ENCODE measurements around the gene ABCC4.

ABCC4 gene

GRCh38 chr13:95237310-95237870 lies 63.9 kb downstream of the ABCC4 start:
- no peak overlapping the region for H3K4me3 ChIP-seq (ENCODE audit: low read depth, low read length)
- TF ChIP-seq, protein P1, sequence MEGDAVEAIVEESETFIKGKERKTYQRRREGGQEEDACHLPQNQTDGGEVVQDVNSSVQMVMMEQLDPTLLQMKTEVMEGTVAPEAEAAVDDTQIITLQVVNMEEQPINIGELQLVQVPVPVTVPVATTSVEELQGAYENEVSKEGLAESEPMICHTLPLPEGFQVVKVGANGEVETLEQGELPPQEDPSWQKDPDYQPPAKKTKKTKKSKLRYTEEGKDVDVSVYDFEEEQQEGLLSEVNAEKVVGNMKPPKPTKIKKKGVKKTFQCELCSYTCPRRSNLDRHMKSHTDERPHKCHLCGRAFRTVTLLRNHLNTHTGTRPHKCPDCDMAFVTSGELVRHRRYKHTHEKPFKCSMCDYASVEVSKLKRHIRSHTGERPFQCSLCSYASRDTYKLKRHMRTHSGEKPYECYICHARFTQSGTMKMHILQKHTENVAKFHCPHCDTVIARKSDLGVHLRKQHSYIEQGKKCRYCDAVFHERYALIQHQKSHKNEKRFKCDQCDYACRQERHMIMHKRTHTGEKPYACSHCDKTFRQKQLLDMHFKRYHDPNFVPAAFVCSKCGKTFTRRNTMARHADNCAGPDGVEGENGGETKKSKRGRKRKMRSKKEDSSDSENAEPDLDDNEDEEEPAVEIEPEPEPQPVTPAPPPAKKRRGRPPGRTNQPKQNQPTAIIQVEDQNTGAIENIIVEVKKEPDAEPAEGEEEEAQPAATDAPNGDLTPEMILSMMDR (IDR thresholded peaks at IDR 0.05; ENCODE audit: borderline replicate concordance, insufficient read depth, low read depth, low read length) = no peak

DNA sequence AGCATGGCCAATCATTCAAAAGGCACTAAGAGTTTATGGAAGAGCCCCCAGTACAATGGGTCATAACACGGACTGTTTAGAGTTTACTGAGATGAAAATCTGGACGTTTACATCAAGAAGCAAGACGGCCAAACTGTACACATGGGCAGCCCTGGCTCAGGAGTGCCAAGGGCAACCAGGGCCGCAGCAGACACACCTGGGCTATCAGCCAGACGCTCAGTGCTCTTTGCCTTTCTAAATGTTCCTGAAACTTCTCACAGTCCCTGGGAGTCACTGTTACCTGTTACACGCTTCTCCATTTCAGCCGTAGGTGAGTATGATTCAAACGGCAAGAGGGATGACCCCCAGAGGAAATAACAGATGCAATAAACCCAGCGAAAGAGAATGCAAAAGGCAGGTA lies 64.5 kb downstream of the ABCC4 start:
- H3K4me3 ChIP-seq (ENCODE audit: low read depth, low read length) = no peak overlapping the region
- TF ChIP-seq, protein P1 (IDR thresholded peaks at IDR 0.05; ENCODE audit: borderline replicate concordance, insufficient read depth, low read depth, low read length) = no peak

DNA sequence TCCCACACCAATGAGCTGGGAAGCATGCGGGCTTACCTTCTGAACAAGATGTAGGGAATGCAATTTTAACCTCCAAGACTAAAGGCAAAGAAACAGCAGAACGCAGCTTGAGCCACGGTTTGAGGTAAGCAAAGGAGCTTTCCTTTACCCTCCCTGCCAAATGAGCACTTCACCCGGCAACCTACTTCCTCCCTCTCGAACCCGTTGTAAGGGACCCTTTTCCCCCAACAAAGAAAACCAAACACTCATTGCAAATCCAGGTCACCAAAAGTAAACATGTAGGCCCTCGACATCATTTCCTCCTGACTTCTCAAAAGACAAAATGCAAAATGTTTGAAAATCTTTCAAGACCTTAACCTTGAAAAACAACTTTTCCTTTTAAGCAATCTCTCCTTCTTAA lies 65.3 kb downstream of the ABCC4 start:
- H3K4me3 ChIP-seq (ENCODE audit: low read depth, low read length) = no peak overlapping the region
- TF ChIP-seq, protein P1 (IDR thresholded peaks at IDR 0.05; ENCODE audit: borderline replicate concordance, insufficient read depth, low read depth, low read length) = no peak

DNA sequence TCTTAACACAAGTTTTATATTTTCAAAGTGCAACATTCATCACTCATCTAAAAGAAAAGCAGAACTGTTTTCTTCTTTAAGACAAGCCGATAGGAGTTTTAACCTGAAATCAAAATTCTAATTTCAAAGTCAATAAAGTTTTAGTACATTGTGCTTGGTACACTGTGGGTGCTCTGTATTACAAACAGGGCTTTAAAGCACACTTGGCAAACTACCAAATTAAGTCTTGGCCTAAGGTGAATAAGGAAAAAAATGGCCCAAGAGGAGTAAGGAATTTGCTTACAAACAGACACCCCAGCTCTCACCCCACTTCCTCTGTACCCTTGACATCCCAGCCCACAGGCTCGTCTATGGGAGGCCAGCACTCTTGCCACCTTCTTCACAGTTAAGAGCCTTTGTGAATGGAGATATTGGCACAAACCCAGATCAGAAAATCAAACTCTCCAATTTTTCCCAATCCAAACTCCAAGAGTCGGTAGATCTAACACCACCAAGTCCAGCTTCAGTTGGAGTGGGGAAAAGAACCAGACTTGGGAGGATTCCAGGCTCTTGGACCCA lies 66.0 kb downstream of the ABCC4 start:
- no peak overlapping the region for H3K4me3 ChIP-seq (ENCODE audit: low read depth, low read length)
- TF ChIP-seq, protein P1 (IDR thresholded peaks at IDR 0.05; ENCODE audit: borderline replicate concordance, insufficient read depth, low read depth, low read length) = no peak

DNA sequence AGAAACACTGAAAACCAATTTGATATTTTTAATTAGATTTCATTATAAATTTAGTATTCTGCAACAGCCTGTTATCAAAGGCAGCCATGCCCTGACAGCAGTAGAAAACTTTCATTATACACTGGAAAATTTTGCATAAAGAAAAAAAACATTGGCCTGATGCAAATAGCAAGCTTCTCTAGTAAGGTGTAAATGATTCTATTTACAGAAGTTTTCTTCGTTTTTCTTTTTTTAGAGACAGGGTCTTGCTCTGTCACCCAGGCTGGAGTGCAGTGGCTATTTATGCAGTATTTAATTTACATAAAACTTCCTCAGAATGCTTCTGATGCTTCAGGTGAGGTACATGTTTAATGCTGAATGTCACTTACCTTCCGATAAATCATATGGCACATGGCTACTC lies 67.0 kb downstream of the ABCC4 start:
- TF ChIP-seq, protein P1 (IDR thresholded peaks at IDR 0.05; ENCODE audit: borderline replicate concordance, insufficient read depth, low read depth, low read length) = no peak
- no peak overlapping the region for H3K4me3 ChIP-seq (ENCODE audit: low read depth, low read length)

DNA sequence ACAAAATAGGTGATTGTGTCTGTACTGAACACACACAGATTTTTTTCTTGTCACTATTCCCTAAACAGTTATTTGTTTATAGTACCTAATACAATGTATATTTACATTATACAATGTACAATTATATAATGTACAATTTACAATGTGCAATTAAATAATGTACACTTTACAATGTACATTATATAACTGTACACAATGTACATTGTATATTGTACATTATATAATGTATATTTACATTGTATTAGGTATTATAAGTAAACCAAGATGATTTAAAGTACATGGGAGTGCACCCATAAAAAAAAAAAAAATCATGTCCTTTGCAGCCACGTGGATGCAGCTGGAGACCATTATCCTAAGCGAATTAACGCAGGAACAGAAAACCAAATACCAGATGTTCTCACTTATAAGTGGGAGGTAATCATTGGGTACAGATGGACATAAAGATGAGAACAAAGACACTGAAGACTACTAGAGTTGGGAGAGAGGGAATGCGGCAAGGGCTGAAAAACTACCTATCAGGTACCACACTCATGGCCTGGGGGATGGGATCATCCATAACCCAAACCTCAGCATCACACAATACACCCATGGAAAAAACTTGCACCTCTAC lies 68.1 kb downstream of the ABCC4 start:
- H3K4me3 ChIP-seq (ENCODE audit: low read depth, low read length) = no peak overlapping the region
- TF ChIP-seq, protein P1 (IDR thresholded peaks at IDR 0.05; ENCODE audit: borderline replicate concordance, insufficient read depth, low read depth, low read length) = no peak

DNA sequence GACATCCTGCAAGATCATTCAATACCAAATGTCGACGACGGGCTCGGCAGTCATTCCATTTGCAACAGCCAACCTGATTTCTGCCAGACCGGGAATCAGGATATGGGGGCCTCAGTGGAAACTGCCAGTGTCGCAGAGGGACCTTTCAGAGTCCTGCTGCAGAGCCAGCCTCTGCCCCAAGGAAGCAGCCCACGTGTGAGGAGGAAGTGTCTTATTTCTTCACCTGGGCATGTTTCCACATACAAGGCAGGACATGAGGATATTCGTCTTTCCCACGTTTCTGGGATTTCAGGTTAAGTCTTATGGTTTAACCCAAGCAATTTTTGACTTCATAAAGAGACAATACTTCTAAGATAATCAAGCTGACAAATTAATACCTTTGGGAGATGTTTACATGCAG lies 69.9 kb downstream of the ABCC4 start:
- TF ChIP-seq, protein P1 (IDR thresholded peaks at IDR 0.05; ENCODE audit: borderline replicate concordance, insufficient read depth, low read depth, low read length) = no peak
- H3K4me3 ChIP-seq (ENCODE audit: low read depth, low read length) = no peak overlapping the region

Measured in GM12875 (cell line).